Activated naive CD8-positive, alpha-beta T cell treated with anti-CD3 and anti-CD28 coated beads, Interleukin-2, amount 10 ng/mL, durations not matched to agents 7 days and 5 days (primary cell): ENCODE results near the gene KIAA1217. TPM values are rescaled to one million over a fixed set of nuclear protein-coding genes. Genes with fewer than 3 reads are reported as not detected.
"Not testable (repeated sequence)": the region's sequence is repeated elsewhere in the genome, so short reads cannot be mapped to it uniquely, and the experiment has no call there.

ENCODE experiments used
- ATAC-seq: fragments of 150-1000 bp; cut with Tn5 transposase; one replicate; pipeline ENCODE4 v1.10.0; 2021; ENCODE audit warnings: low read depth, moderate library complexity
- POLR2A ChIA-PET: fragments of 350-600 bp; sonication (Branson Sonifier 250); formaldehyde crosslinking; loops from one replicate; lab custom pipeline; 2021; ENCODE audit warnings: antibody characterized with exemption; lab: Charles Lee
- DNase-seq: peaks from one replicate; pipeline ENCODE4 v3.0.0; 2021
- H3K27ac Mint-ChIP-seq: one replicate; pipeline ENCODE4 v1.8.0; 2022; ENCODE audit warnings: mild to moderate bottlenecking, mixed read lengths
- H3K27me3 Mint-ChIP-seq: one replicate; pipeline ENCODE4 v1.8.0; 2022; ENCODE audit warnings: mild to moderate bottlenecking, moderate library complexity, mixed read lengths
- H3K36me3 Mint-ChIP-seq: one replicate; pipeline ENCODE4 v1.8.0; 2021; ENCODE audit warnings: mild to moderate bottlenecking, mixed read lengths
- H3K4me1 Mint-ChIP-seq: one replicate; pipeline ENCODE4 v1.8.0; 2021; ENCODE audit warnings: mixed read lengths
- H3K4me3 Mint-ChIP-seq: one replicate; pipeline ENCODE4 v1.8.0; 2022; ENCODE audit warnings: mild to moderate bottlenecking, moderate library complexity, mixed read lengths
- H3K9me3 Mint-ChIP-seq: one replicate; pipeline ENCODE4 v1.8.0; 2021; ENCODE audit warnings: mixed read lengths
- total RNA-seq, 2 experiments: library from RNA; stranded (reverse); gene quantifications; one replicate each; pipeline ENCODE4 v1.2.3, GENCODE V29; 2021

Gene KIAA1217
- total RNA-seq, 2 experiments from 2014 or later, result 0.06 TPM; not detected in 1

GRCh38 chr10:24333736-24334135 is 124.8 kb downstream of the KIAA1217 start:
- no peak overlapping the region for H3K4me3 Mint-ChIP-seq
- POLR2A ChIA-PET, result no interaction called here
- ATAC-seq (no peak), DNase-seq (no peak)
- no peaks in the 10 kb centered on the region for H3K9me3 Mint-ChIP-seq
- H3K27me3 Mint-ChIP-seq, result no peaks in the 10 kb centered on the region
- no peaks in the 10 kb centered on the region for H3K4me1 Mint-ChIP-seq
- no peak overlapping the region for H3K27ac Mint-ChIP-seq
- no peaks in the 10 kb centered on the region for H3K36me3 Mint-ChIP-seq

- no peak overlapping the region for H3K27ac Mint-ChIP-seq
- no peaks in the 10 kb centered on the region for H3K4me1 Mint-ChIP-seq
- POLR2A ChIA-PET, result interaction anchor here (0.7 kb wide), 1 partner anchor 140 kb away, joined by 5 read pairs; no protein-coding TSS in a partner anchor
- H3K27me3 Mint-ChIP-seq, result no peaks in the 10 kb centered on the region
- H3K4me3 Mint-ChIP-seq, result no peak overlapping the region
- H3K36me3 Mint-ChIP-seq, result no peaks in the 10 kb centered on the region
- DNase-seq (no peak), ATAC-seq (no peak)
- H3K9me3 Mint-ChIP-seq, result no peaks in the 10 kb centered on the region
These were observed 125.5 kb downstream of the KIAA1217 start for GRCh38 chr10:24334279-24334939.

GRCh38 chr10:24337723-24338122 is 128.8 kb downstream of the KIAA1217 start:
- H3K4me1 Mint-ChIP-seq, ATAC-seq, POLR2A ChIA-PET, H3K4me3 Mint-ChIP-seq, DNase-seq, H3K9me3 Mint-ChIP-seq, H3K27me3 Mint-ChIP-seq, H3K27ac Mint-ChIP-seq, H3K36me3 Mint-ChIP-seq: not testable (repeated sequence)

- Mint-ChIP-seq H3K4me1 (peaks cover 1% of the 10 kb centered on the region), H3K4me3 (no peak overlapping the region), H3K27ac (no peak overlapping the region), H3K27me3 (no peaks in the 10 kb centered on the region), H3K9me3 (no peaks in the 10 kb centered on the region), H3K36me3 (no peaks in the 10 kb centered on the region)
- DNase-seq (no peak), ATAC-seq (no peak)
- POLR2A ChIA-PET, result no interaction called here
These were observed 130.4 kb downstream of the KIAA1217 start for GRCh38 chr10:24339387-24339786.

- Mint-ChIP-seq H3K27me3 (no peaks in the 10 kb centered on the region), H3K4me1 (peaks cover 2% of the 10 kb centered on the region), H3K36me3 (no peaks in the 10 kb centered on the region), H3K27ac (no peak overlapping the region), H3K9me3 (no peaks in the 10 kb centered on the region), H3K4me3 (no peak overlapping the region)
- no peak for ATAC-seq
- DNase-seq, result no peak
- POLR2A ChIA-PET, result no interaction called here
These were observed 131.5 kb downstream of the KIAA1217 start for GRCh38 chr10:24340446-24340845.

GRCh38 chr10:24340883-24341282 is 131.9 kb downstream of the KIAA1217 start:
- POLR2A ChIA-PET, result no interaction called here

GRCh38 chr10:24341371-24341770 is 132.4 kb downstream of the KIAA1217 start:
- Mint-ChIP-seq H3K36me3 (no peaks in the 10 kb centered on the region), H3K27me3 (no peaks in the 10 kb centered on the region), H3K4me3 (no peak overlapping the region), H3K27ac (no peak overlapping the region), H3K9me3 (no peaks in the 10 kb centered on the region), H3K4me1 (peaks cover 2% of the 10 kb centered on the region)
- no peak for DNase-seq
- POLR2A ChIA-PET, result no interaction called here
- no peak for ATAC-seq

More at GRCh38 chr10:24340883-24341282, 131.9 kb downstream of the KIAA1217 start:
- ATAC-seq, result no peak
- peaks cover 2% of the 10 kb centered on the region for H3K4me1 Mint-ChIP-seq
- no peaks in the 10 kb centered on the region for H3K36me3 Mint-ChIP-seq
- DNase-seq, result no peak
- no peaks in the 10 kb centered on the region for H3K9me3 Mint-ChIP-seq
- no peak overlapping the region for H3K27ac Mint-ChIP-seq
- no peaks in the 10 kb centered on the region for H3K27me3 Mint-ChIP-seq
- H3K4me3 Mint-ChIP-seq, result no peak overlapping the region

GRCh38 chr10:24341897-24342296 is 133.0 kb downstream of the KIAA1217 start:
- H3K9me3 Mint-ChIP-seq, result no peaks in the 10 kb centered on the region
- peaks cover 2% of the 10 kb centered on the region for H3K4me1 Mint-ChIP-seq
- H3K4me3 Mint-ChIP-seq, result no peak overlapping the region
- DNase-seq (no peak), ATAC-seq (no peak)
- no peak overlapping the region for H3K27ac Mint-ChIP-seq
- H3K36me3 Mint-ChIP-seq, result no peaks in the 10 kb centered on the region
- no peaks in the 10 kb centered on the region for H3K27me3 Mint-ChIP-seq
- POLR2A ChIA-PET, result no interaction called here

GRCh38 chr10:24343686-24344085 is 134.7 kb downstream of the KIAA1217 start:
- Mint-ChIP-seq H3K36me3 (no peaks in the 10 kb centered on the region), H3K9me3 (no peaks in the 10 kb centered on the region), H3K27ac (no peak overlapping the region), H3K4me1 (peaks cover 2% of the 10 kb centered on the region), H3K4me3 (no peak overlapping the region), H3K27me3 (no peaks in the 10 kb centered on the region)
- POLR2A ChIA-PET, result no interaction called here
- DNase-seq (no peak), ATAC-seq (no peak)

- no peaks in the 10 kb centered on the region for H3K27me3 Mint-ChIP-seq
- POLR2A ChIA-PET, result no interaction called here
- no peak overlapping the region for H3K27ac Mint-ChIP-seq
- no peaks in the 10 kb centered on the region for H3K36me3 Mint-ChIP-seq
- no peak for DNase-seq
- no peak for ATAC-seq
- no peak overlapping the region for H3K4me3 Mint-ChIP-seq
- H3K9me3 Mint-ChIP-seq, result no peaks in the 10 kb centered on the region
- H3K4me1 Mint-ChIP-seq, result peaks cover 2% of the 10 kb centered on the region
These were observed 135.3 kb downstream of the KIAA1217 start for GRCh38 chr10:24344279-24344678.

- Mint-ChIP-seq H3K9me3 (no peaks in the 10 kb centered on the region), H3K27ac (no peak overlapping the region), H3K4me1 (peaks cover 2% of the 10 kb centered on the region), H3K36me3 (no peaks in the 10 kb centered on the region), H3K4me3 (no peak overlapping the region), H3K27me3 (no peaks in the 10 kb centered on the region)
- ATAC-seq (no peak), DNase-seq (no peak)
- POLR2A ChIA-PET, result no interaction called here
These were observed 135.9 kb downstream of the KIAA1217 start for GRCh38 chr10:24344695-24345463.

- DNase-seq, result no peak
- POLR2A ChIA-PET, result no interaction called here
- Mint-ChIP-seq H3K27me3 (peaks cover 3% of the 10 kb centered on the region), H3K27ac (no peak overlapping the region), H3K9me3 (no peaks in the 10 kb centered on the region), H3K4me3 (no peak overlapping the region), H3K36me3 (no peaks in the 10 kb centered on the region), H3K4me1 (peaks cover 3% of the 10 kb centered on the region)
- ATAC-seq, result no peak
These were observed 138.1 kb downstream of the KIAA1217 start for GRCh38 chr10:24346877-24347519.

GRCh38 chr10:24349379-24350001 is 140.6 kb downstream of the KIAA1217 start:
- Mint-ChIP-seq H3K36me3 (no peaks in the 10 kb centered on the region), H3K4me1 (peaks cover 1% of the 10 kb centered on the region), H3K9me3 (no peaks in the 10 kb centered on the region), H3K4me3 (no peak overlapping the region), H3K27me3 (peaks cover 3% of the 10 kb centered on the region), H3K27ac (no peak overlapping the region)
- POLR2A ChIA-PET, result no interaction called here
- DNase-seq (no peak), ATAC-seq (no peak)
